Activated B cell treated with CpG ODN at 0.5 μM for 24 hours (primary cell): Measurements from ENCODE around the gene RALGAPA2. TPM values are rescaled to one million over a fixed set of nuclear protein-coding genes. Genes with fewer than 3 reads are reported as not detected.

Source experiments
- ATAC-seq: fragments of 200-7000 bp; cut with Tn5 transposase; one replicate; pipeline ENCODE4 v1.10.0; 2021; ENCODE audit warnings: low read depth, mild to moderate bottlenecking, moderate library complexity
- CTCF ChIA-PET: fragments of 350-600 bp; sonication (Branson Sonifier 250); formaldehyde crosslinking; loops from one replicate; lab custom pipeline; 2021; ENCODE audit warnings: antibody characterized with exemption; lab: Charles Lee
- POLR2A ChIA-PET: fragments of 350-600 bp; sonication (Branson Sonifier 250); formaldehyde crosslinking; loops from one replicate; lab custom pipeline; 2021; ENCODE audit warnings: antibody characterized with exemption; lab: Charles Lee
- DNase-seq: peaks from one replicate; pipeline ENCODE4 v3.0.0; 2022
- H3K27ac Mint-ChIP-seq: one replicate; pipeline ENCODE4 v1.8.0; 2020; ENCODE audit warnings: mixed read lengths
- H3K27me3 Mint-ChIP-seq: one replicate; pipeline ENCODE4 v1.8.0; 2021; ENCODE audit warnings: mixed read lengths
- H3K36me3 Mint-ChIP-seq: one replicate; pipeline ENCODE4 v1.8.0; 2021; ENCODE audit warnings: low read depth, mixed read lengths
- H3K4me1 Mint-ChIP-seq: one replicate; pipeline ENCODE4 v1.8.0; 2021; ENCODE audit warnings: mixed read lengths
- H3K4me3 Mint-ChIP-seq: one replicate; pipeline ENCODE4 v1.8.0; 2020; ENCODE audit warnings: mild to moderate bottlenecking, mixed read lengths
- H3K9me3 Mint-ChIP-seq: one replicate; pipeline ENCODE4 v1.8.0; 2020; ENCODE audit warnings: mixed read lengths
- intact Hi-C: fragments of 100-400 bp; cut with micrococcal nuclease; formaldehyde crosslinking; loops from one replicate; pipeline ENCODE4 v1.15.1; 2024
- total RNA-seq: library from RNA; stranded (reverse); gene quantifications from 2 replicates; pipeline ENCODE4 v1.2.3, GENCODE V29; 2022
- TF ChIP-seq, protein P1 (sequence below): fragments of 200-600 bp; IDR thresholded peaks from one replicate; pipeline ENCODE4 v1.8.0; 2022; ENCODE audit warnings: antibody characterized with exemption, mild to moderate bottlenecking

Gene RALGAPA2
- total RNA-seq, 1 donor from 2014 or later, result 19.2 TPM

DNA sequence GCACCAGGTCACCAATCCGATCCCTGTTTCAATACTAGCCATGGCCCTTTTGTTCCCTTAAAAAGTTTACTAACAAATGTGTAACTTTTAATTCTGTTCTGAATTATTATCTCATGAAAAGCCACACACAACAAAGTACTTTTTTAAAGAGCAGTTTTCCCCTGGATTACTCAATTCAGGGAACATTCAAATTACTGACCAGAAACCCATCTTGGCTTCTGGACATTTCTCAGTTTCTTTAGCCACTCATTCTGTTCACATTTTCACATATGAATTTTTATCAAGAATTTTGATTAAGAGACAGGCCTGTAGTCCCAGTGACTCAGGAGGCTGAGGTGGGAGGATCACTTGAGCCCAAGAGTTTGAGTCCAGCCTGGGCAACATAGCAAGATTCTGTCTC, 297.1 kb downstream of the RALGAPA2 start:
- H3K9me3 Mint-ChIP-seq, result no peaks in the 10 kb centered on the region

DNA sequence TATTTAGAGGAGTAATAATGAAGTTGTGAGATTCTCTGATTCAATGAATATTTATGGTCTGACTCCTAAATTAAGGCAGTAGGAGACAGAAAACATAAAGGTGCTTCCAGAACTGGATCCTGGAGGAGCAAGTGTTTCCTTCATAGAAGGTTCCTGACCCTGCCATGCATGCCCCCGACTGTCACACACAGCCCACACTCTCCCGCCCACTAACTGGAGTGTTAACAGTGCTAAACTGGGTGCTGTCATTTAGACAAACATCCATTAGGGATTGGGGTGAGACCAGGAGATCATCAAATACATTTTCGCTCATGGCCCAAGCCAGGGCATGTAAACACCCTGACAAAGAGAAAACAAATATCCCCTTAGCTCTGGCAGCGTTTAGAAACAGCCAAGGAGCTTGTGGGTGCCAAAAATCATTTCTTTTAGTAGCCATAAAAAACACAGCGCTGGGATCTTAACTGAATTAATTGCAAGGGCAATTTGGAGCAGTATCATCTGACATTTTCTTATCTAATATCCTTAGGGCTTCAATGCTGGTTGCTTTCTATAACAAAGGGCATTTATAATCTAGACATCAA, 297.7 kb downstream of the RALGAPA2 start:
- H3K36me3 Mint-ChIP-seq, result peaks cover 21% of the 10 kb centered on the region
- intact Hi-C loops, result no loop called here
- no peaks in the 10 kb centered on the region for H3K9me3 Mint-ChIP-seq
- TF ChIP-seq, protein P1, sequence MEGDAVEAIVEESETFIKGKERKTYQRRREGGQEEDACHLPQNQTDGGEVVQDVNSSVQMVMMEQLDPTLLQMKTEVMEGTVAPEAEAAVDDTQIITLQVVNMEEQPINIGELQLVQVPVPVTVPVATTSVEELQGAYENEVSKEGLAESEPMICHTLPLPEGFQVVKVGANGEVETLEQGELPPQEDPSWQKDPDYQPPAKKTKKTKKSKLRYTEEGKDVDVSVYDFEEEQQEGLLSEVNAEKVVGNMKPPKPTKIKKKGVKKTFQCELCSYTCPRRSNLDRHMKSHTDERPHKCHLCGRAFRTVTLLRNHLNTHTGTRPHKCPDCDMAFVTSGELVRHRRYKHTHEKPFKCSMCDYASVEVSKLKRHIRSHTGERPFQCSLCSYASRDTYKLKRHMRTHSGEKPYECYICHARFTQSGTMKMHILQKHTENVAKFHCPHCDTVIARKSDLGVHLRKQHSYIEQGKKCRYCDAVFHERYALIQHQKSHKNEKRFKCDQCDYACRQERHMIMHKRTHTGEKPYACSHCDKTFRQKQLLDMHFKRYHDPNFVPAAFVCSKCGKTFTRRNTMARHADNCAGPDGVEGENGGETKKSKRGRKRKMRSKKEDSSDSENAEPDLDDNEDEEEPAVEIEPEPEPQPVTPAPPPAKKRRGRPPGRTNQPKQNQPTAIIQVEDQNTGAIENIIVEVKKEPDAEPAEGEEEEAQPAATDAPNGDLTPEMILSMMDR, result no peak
- POLR2A ChIA-PET, result no interaction called here
- H3K27me3 Mint-ChIP-seq, result no peaks in the 10 kb centered on the region
- ATAC-seq (no peak), DNase-seq (no peak)
- CTCF ChIA-PET, result no interaction called here
- H3K27ac Mint-ChIP-seq, result no peak overlapping the region
- no peak overlapping the region for H3K4me3 Mint-ChIP-seq
- H3K4me1 Mint-ChIP-seq, result peaks cover 9% of the 10 kb centered on the region

More for the DNA sequence above, 297.1 kb downstream of the RALGAPA2 start:
- ChIA-PET POLR2A (no interaction called here), CTCF (no interaction called here)
- no peak for DNase-seq
- TF ChIP-seq, protein P1, result no peak
- H3K36me3 Mint-ChIP-seq, result peaks cover 20% of the 10 kb centered on the region
- no peaks in the 10 kb centered on the region for H3K27me3 Mint-ChIP-seq
- peaks cover 9% of the 10 kb centered on the region for H3K4me1 Mint-ChIP-seq
- no peak overlapping the region for H3K4me3 Mint-ChIP-seq
- ATAC-seq, result no peak
- intact Hi-C loops, result no loop called here
- no peak overlapping the region for H3K27ac Mint-ChIP-seq

DNA sequence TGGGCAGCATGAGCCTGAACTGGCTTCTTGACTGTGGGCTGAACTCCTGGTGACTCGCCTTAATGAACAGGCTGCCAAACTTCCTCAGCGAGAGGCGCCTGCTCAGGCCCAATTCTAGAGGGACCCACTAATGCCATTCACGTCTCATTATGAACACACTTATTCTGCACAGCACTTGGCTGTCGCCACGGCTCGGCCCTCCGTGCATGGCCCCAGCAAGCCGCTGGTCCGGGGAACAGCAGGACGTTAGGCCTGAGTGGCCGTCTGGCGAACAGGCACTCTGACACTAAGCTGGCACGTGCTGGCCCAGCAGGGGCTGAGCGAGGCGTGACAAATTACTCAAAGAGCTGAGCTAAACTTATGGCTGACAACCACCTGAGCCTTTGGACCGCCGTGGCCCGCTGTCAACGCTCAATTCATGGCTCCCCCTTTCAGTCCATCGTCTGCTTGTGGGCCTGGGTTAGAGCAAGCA, 298.6 kb downstream of the RALGAPA2 start:
- Mint-ChIP-seq H3K4me1 (peaks cover 9% of the 10 kb centered on the region), H3K4me3 (no peak overlapping the region), H3K27me3 (no peaks in the 10 kb centered on the region), H3K9me3 (no peaks in the 10 kb centered on the region), H3K36me3 (peaks cover 21% of the 10 kb centered on the region), H3K27ac (no peak overlapping the region)
- ATAC-seq, result no peak
- no peak for DNase-seq
- ChIA-PET CTCF (no interaction called here), POLR2A (no interaction called here)
- TF ChIP-seq, protein P1, result no peak
- intact Hi-C loops, result no loop called here

DNA sequence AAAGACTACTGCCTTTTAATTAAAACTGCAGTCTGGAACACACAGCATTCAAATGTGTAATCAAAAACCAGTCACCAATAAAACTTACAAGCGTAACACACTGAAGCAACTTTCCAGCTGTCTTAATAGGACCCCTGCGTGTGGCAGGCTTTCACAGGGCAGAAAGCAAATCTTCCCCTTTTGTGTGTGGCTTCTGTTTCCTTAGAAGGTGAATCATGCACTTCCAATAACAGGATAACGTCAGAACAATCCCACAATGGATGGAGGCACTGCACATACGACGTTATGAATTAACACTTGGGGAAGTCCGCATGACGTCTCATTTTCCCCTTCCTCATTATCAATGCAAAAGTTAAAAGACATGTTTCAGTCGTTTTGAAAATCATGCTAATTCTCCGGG, 299.7 kb downstream of the RALGAPA2 start:
- CTCF ChIA-PET, result no interaction called here
- DNase-seq, result no peak
- POLR2A ChIA-PET, result no interaction called here

DNA sequence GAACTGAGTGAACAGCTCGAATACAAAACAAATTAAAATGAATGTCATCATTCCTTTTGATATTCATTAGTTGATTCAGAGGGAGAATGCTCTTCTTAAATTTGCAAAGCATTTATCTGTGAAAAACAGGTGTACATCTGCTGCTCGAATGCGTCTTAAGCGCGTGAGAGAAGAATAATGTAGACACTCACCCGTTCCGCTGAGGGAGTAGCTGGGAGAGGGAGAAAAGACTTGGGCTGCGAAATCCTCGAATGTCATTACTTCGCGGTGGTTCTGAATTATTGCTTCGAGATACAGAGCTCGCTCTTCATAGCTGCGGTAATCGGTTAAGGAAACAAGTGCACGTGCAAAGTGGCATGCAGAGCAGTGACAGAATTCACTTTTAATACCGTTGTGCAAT, 300.6 kb downstream of the RALGAPA2 start:
- TF ChIP-seq, protein P1, result no peak
- Mint-ChIP-seq H3K9me3 (no peaks in the 10 kb centered on the region), H3K4me1 (peaks cover 9% of the 10 kb centered on the region), H3K27me3 (no peaks in the 10 kb centered on the region), H3K4me3 (no peak overlapping the region), H3K36me3 (peaks cover 18% of the 10 kb centered on the region), H3K27ac (no peak overlapping the region)
- DNase-seq, result no peak
- CTCF ChIA-PET, result no interaction called here
- no peak for ATAC-seq
- POLR2A ChIA-PET, result no interaction called here
- intact Hi-C loops, result no loop called here

More for the DNA sequence above, 299.7 kb downstream of the RALGAPA2 start:
- TF ChIP-seq, protein P1, result no peak
- Mint-ChIP-seq H3K36me3 (peaks cover 18% of the 10 kb centered on the region), H3K27me3 (no peaks in the 10 kb centered on the region), H3K4me3 (no peak overlapping the region), H3K4me1 (peaks cover 9% of the 10 kb centered on the region), H3K9me3 (no peaks in the 10 kb centered on the region), H3K27ac (no peak overlapping the region)
- intact Hi-C loops, result no loop called here
- ATAC-seq, result no peak
